K562 (cell line): ENCODE measurements around the gene MADD. TPM values are rescaled to one million over a fixed set of nuclear protein-coding genes. Genes with fewer than 3 reads are reported as not detected.

Experiments used
- BRCA1 ChIP-seq, 2 experiments: fragments of 450-650 bp in 1 of 2; sonication (generic) in 1 of 2; formaldehyde crosslinking in 1 of 2; IDR thresholded peaks; 2 replicates each; pipeline versions ENCODE4 v1.5.0 to v1.6.1; 2017 to 2020; ENCODE audit warnings: mild to moderate bottlenecking in 1 of 2, missing genetic modification reagents in 1 of 2
- FOS ChIP-seq: IDR thresholded peaks from 3 replicates; pipeline ENCODE4 v1.6.1; 2011; ENCODE audit not compliant: insufficient read length; ENCODE audit errors: extremely low read depth
- HIVEP1 ChIP-seq: fragments of 250-450 bp; sonication (Bioruptor Pico); IDR thresholded peaks from 2 replicates; pipeline ENCODE4 v1.4.0; 2020; ENCODE audit warnings: mild to moderate bottlenecking
- HLTF ChIP-seq: fragments of 450-650 bp; IDR thresholded peaks from 2 replicates; pipeline ENCODE4 v1.6.1; 2016
- ID3 ChIP-seq, 2 experiments: fragments of 250-450 bp in 1 of 2; fragments of 450-650 bp in 1 of 2; sonication (Bioruptor Pico) in 1 of 2; IDR thresholded peaks; 2 replicates each; pipeline versions ENCODE4 v1.6.1 to v1.8.0; 2016 to 2021; ENCODE audit warnings: mild to moderate bottlenecking in 2 of 2, moderate library complexity in 2 of 2, missing compliant biosample characterization in 1 of 2, missing genetic modification characterization in 1 of 2
- KDM5B ChIP-seq: fragments of 200-600 bp; sonication (generic); IDR thresholded peaks from 2 replicates; pipeline ENCODE4 v1.6.1; 2012; ENCODE audit warnings: low read depth, mild to moderate bottlenecking, moderate library complexity, low read length, control low read depth, inconsistent platforms; ENCODE audit not compliant: insufficient replicate concordance
- KLF10 ChIP-seq: fragments of 250-450 bp; sonication (Bioruptor Pico); IDR thresholded peaks from 2 replicates; pipeline ENCODE4 v1.6.1; 2021; ENCODE audit warnings: matching md5 sums
- MAFG ChIP-seq: fragments of 450-650 bp; conservative IDR thresholded peaks from 2 replicates; pipeline ENCODE4 v1.6.1; 2016; ENCODE audit warnings: missing genetic modification characterization, missing compliant biosample characterization
- MCM5 ChIP-seq: fragments of 450-650 bp; IDR thresholded peaks from 2 replicates; pipeline ENCODE4 v1.6.1; 2016; ENCODE audit warnings: low read depth
- MNT ChIP-seq, 2 experiments: fragments of 450-650 bp; conservative IDR thresholded peaks; 2 replicates each; pipeline ENCODE4 v1.6.1; 2017; ENCODE audit warnings: mild to moderate bottlenecking in 2 of 2, moderate library complexity in 2 of 2
- MTA3 ChIP-seq: fragments of 450-650 bp; formaldehyde crosslinking; IDR thresholded peaks from 2 replicates; pipeline ENCODE4 v1.6.1; 2017; ENCODE audit warnings: mild to moderate bottlenecking, borderline replicate concordance
- MXD1 ChIP-seq: fragments of 250-450 bp; sonication (Bioruptor Pico); IDR thresholded peaks from 2 replicates; pipeline ENCODE4 v1.8.0; 2021; ENCODE audit warnings: borderline replicate concordance, mild to moderate bottlenecking, moderate library complexity; ENCODE audit not compliant: poor library complexity, severe bottlenecking
- NR2C2 ChIP-seq, 2 experiments: fragments of 200-800 bp in 1 of 2; sonication (Bioruptor generic) in 1 of 2; sonication (generic) in 1 of 2; formaldehyde crosslinking in 1 of 2; IDR thresholded peaks; 2 replicates each; pipeline versions ENCODE4 v1.6.1 to v1.8.0; 2016 to 2022; ENCODE audit warnings: mild to moderate bottlenecking in 1 of 2, missing compliant biosample characterization in 1 of 2, missing genetic modification characterization in 1 of 2, missing genetic modification reagents in 1 of 2
- SIN3B ChIP-seq: fragments of 450-650 bp; IDR thresholded peaks from 2 replicates; pipeline ENCODE4 v1.6.1; 2017; ENCODE audit warnings: low read depth, mild to moderate bottlenecking, moderate library complexity
- STAT6 ChIP-seq: sonication (generic); formaldehyde crosslinking; IDR thresholded peaks from 2 replicates; pipeline ENCODE4 v1.8.1; 2023; ENCODE audit warnings: mild to moderate bottlenecking, missing genetic modification reagents
- TAF15 ChIP-seq: fragments of 200-400 bp; formaldehyde crosslinking; IDR thresholded peaks from 2 replicates; pipeline ENCODE4 v1.6.1; 2017; ENCODE audit warnings: mild to moderate bottlenecking, low read depth, low read length, moderate library complexity
- ZNF23 ChIP-seq: fragments of 250-450 bp; sonication (Bioruptor Pico); IDR thresholded peaks from 2 replicates; pipeline ENCODE4 v1.4.0; 2020; ENCODE audit warnings: mild to moderate bottlenecking
- ZNF3 ChIP-seq: fragments of 250-450 bp; sonication (Bioruptor Pico); IDR thresholded peaks from 2 replicates; pipeline ENCODE4 v1.5.0; 2021; ENCODE audit warnings: mild to moderate bottlenecking, moderate library complexity
- ZNF445 ChIP-seq: fragments of 250-450 bp; sonication (Bioruptor Pico); IDR thresholded peaks from 2 replicates; pipeline ENCODE4 v1.4.0; 2020; ENCODE audit warnings: low read depth, mild to moderate bottlenecking, moderate library complexity
- ZNF586 ChIP-seq: fragments of 450-650 bp; formaldehyde crosslinking; conservative IDR thresholded peaks from 2 replicates; pipeline ENCODE4 v1.4.0; 2020; ENCODE audit warnings: mild to moderate bottlenecking, moderate library complexity
- polyA plus RNA-seq, 8 experiments: library from polyadenylated mRNA; depleted of rRNA in 4 of 8; stranded (reverse) in 5 of 8; unstranded in 3 of 8; fragments of >200 nt; fragmentation: Nextera tagmentation in 2 of 8; fragmentation: Illumina TruSeq in 1 of 8; extraction: Ambion mirVana in 2 of 8; extraction: Trizol in 1 of 8; gene quantifications; 2 replicates each; pipeline versions ENCODE4 v1.2.1 to v1.2.3, GENCODE V29; 2011 to 2014; ENCODE audit warnings: inconsistent platforms in 1 of 8, missing spikeins in 1 of 8
- total RNA-seq, 7 experiments: library from RNA; depleted of rRNA in 6 of 7; stranded (reverse); fragments of >200 nt in 6 of 7; fragmentation: Illumina TruSeq in 2 of 7; extraction: Trizol in 2 of 7; gene quantifications; 2 replicates each; pipeline versions ENCODE4 v1.2.1 to v1.2.3, GENCODE V29; 2011 to 2021; ENCODE audit warnings: low replicate concordance in 1 of 7

The MADD gene
- total and polyA plus RNA-seq, 9 of the 15 experiments (the other 6 are each of a cell fraction or from before 2014, with no cell fraction given) = 0.68 to 57.6 (median 33.6) TPM

- peak; percentile 59; the same call in 1 of the 2 replicates for TF ChIP-seq NR2C2 (CRISPR knock-in tag; IDR thresholded peaks at IDR 0.05)
- peak; percentile 91 for TF ChIP-seq NR2C2 (tag; IDR thresholded peaks at IDR 0.05)
- no peak for TF ChIP-seq ZNF586
- no peak for TF ChIP-seq MAFG (tag)
- TF ChIP-seq STAT6 (CRISPR knock-in tag) = no peak
- TF ChIP-seq HIVEP1 (CRISPR knock-in tag) = no peak
- no peak for TF ChIP-seq KLF10 (CRISPR knock-in tag)
- TF ChIP-seq MCM5 = no peak
- TF ChIP-seq MTA3 = no peak; the same call in 1 of the 2 replicates
- no peak for TF ChIP-seq SIN3B
- TF ChIP-seq ZNF23 (CRISPR knock-in tag) = no peak
- no peak for TF ChIP-seq TAF15
- TF ChIP-seq ZNF445 (CRISPR knock-in tag) = no peak
- no peak for TF ChIP-seq MXD1 (CRISPR knock-in tag)
- peak; percentile 61 for TF ChIP-seq KDM5B
- TF ChIP-seq MNT (conservative IDR thresholded peaks at IDR 0.05) = peak; percentile 80 to 88
- no peak for TF ChIP-seq BRCA1 (IDR thresholded peaks at IDR 0.05)
- TF ChIP-seq BRCA1 (CRISPR knock-in tag; IDR thresholded peaks at IDR 0.05) = no peak
- TF ChIP-seq ZNF3 = no peak
- no peak for TF ChIP-seq HLTF
- no peak for TF ChIP-seq FOS
- no peak for TF ChIP-seq ID3 (CRISPR knock-in tag; IDR thresholded peaks at IDR 0.05)
- TF ChIP-seq ID3 (tag; IDR thresholded peaks at IDR 0.05) = no peak; the same call in 1 of the 2 replicates
These were observed 718 bp upstream of the MADD start (continued) for GRCh38 chr11:47269002-47269828.
